Measurements from ENCODE around the gene DUSP5. TPM values are rescaled to one million over a fixed set of nuclear protein-coding genes. Genes with fewer than 3 reads are reported as not detected.

DUSP5 gene
- total and polyA plus RNA-seq, 2 of the 8 experiments (the other 6 are each of a cell fraction or from before 2014, with no cell fraction given): 13.6 to 30.3 TPM

- TF ChIP-seq ASH2L (IDR thresholded peaks at IDR 0.05; ENCODE audit: low read length): no peak
- no peak for TF ChIP-seq SP1 (IDR thresholded peaks at IDR 0.05; ENCODE audit: low read depth, low read length)
- no peak for TF ChIP-seq SAP30 (IDR thresholded peaks at IDR 0.05; ENCODE audit: insufficient read depth, insufficient replicate concordance, low read length)
- no peak for TF ChIP-seq SUZ12 (IDR thresholded peaks at IDR 0.05; ENCODE audit: low read length)
- TF ChIP-seq CBX5 (IDR thresholded peaks at IDR 0.05; ENCODE audit: low read depth, low read length): no peak
Observed at GRCh38 chr10:110500515-110500905, 2.8 kb downstream of the DUSP5 start (continued).
